H9 (cell line): ENCODE measurements around the gene KLF16. TPM values are rescaled to one million over a fixed set of nuclear protein-coding genes. Genes with fewer than 3 reads are reported as not detected.
A peak's percentile ranks its signal among the peaks of the same experiment; 100 is the strongest.

Source experiments
- DNase-seq: peaks from one replicate; pipeline ENCODE4 v3.0.0-alpha.2; 2017
- H2AFZ ChIP-seq: one replicate; pipeline ENCODE4 v1.6.1; 2013; ENCODE audit warnings: mild to moderate bottlenecking, low read length, control low read depth, moderate library complexity
- H2AK5ac ChIP-seq: 2 replicates; pipeline ENCODE4 v1.6.1; 2013; ENCODE audit warnings: low read length, control low read depth, mixed read lengths; ENCODE audit not compliant: insufficient read length
- H2BK120ac ChIP-seq: one replicate; pipeline ENCODE4 v1.6.1; 2013; ENCODE audit warnings: low read depth, mild to moderate bottlenecking, low read length, control low read depth, inconsistent platforms; ENCODE audit not compliant: poor library complexity, severe bottlenecking
- H2BK12ac ChIP-seq: 2 replicates; pipeline ENCODE4 v1.6.1; 2013; ENCODE audit warnings: low read length, control low read depth, mixed read lengths, low read depth; ENCODE audit not compliant: insufficient read length
- H2BK15ac ChIP-seq: 2 replicates; pipeline ENCODE4 v1.6.1; 2013; ENCODE audit warnings: low read depth, low read length, control low read depth
- H2BK20ac ChIP-seq: one replicate; pipeline ENCODE4 v1.6.1; 2013; ENCODE audit warnings: low read depth, mild to moderate bottlenecking, low read length, control low read depth, inconsistent platforms; ENCODE audit not compliant: poor library complexity, severe bottlenecking
- H2BK5ac ChIP-seq: 2 replicates; pipeline ENCODE4 v1.6.1; 2013; ENCODE audit warnings: low read length, control low read depth, mixed read lengths; ENCODE audit not compliant: insufficient read length
- H3K14ac ChIP-seq: 2 replicates; pipeline ENCODE4 v1.6.1; 2013; ENCODE audit warnings: low read length, control low read depth; ENCODE audit not compliant: insufficient read depth
- H3K18ac ChIP-seq: 2 replicates; pipeline ENCODE4 v1.6.1; 2013; ENCODE audit warnings: low read depth, mild to moderate bottlenecking, mixed read lengths, low read length, control low read depth; ENCODE audit not compliant: insufficient read length
- H3K23ac ChIP-seq: 2 replicates; pipeline ENCODE4 v1.6.1; 2013; ENCODE audit warnings: low read length, control low read depth, mixed read lengths, low read depth; ENCODE audit not compliant: insufficient read length
- H3K23me2 ChIP-seq: 2 replicates; pipeline ENCODE4 v1.6.1; 2013; ENCODE audit warnings: low read depth, mild to moderate bottlenecking, mixed read lengths, low read length, control low read depth; ENCODE audit not compliant: insufficient read length, poor library complexity, severe bottlenecking
- H3K27ac ChIP-seq: 2 replicates; pipeline ENCODE4 v1.5.1; 2013; ENCODE audit warnings: low read length, control low read depth, mixed read lengths, low read depth; ENCODE audit not compliant: insufficient read length
- H3K27me3 ChIP-seq: 2 replicates; pipeline ENCODE4 v1.6.1; 2013; ENCODE audit warnings: low read length, control low read depth, inconsistent platforms; ENCODE audit not compliant: insufficient read depth
- H3K4ac ChIP-seq: 2 replicates; pipeline ENCODE4 v1.6.1; 2013; ENCODE audit warnings: low read depth, mild to moderate bottlenecking, control low read depth, inconsistent platforms, low read length, moderate library complexity
- H3K4me1 ChIP-seq: 2 replicates; pipeline ENCODE4 v1.6.1; 2013; ENCODE audit warnings: low read length, control low read depth, inconsistent platforms; ENCODE audit not compliant: insufficient read depth
- H3K4me2 ChIP-seq: 2 replicates; pipeline ENCODE4 v1.6.1; 2013; ENCODE audit warnings: low read length, control low read depth, mixed read lengths; ENCODE audit not compliant: insufficient read length, insufficient read depth
- H3K56ac ChIP-seq: 2 replicates; pipeline ENCODE4 v1.6.1; 2013; ENCODE audit warnings: low read depth, mild to moderate bottlenecking, mixed read lengths, low read length, control low read depth; ENCODE audit not compliant: insufficient read length
- H3K79me1 ChIP-seq: 2 replicates; pipeline ENCODE4 v1.6.1; 2013; ENCODE audit warnings: low read depth, mild to moderate bottlenecking, moderate library complexity, low read length, control low read depth, inconsistent platforms; ENCODE audit not compliant: insufficient read depth, poor library complexity, severe bottlenecking
- H3K79me2 ChIP-seq: 2 replicates; pipeline ENCODE4 v1.6.1; 2013; ENCODE audit warnings: low read length, control low read depth, inconsistent platforms; ENCODE audit not compliant: insufficient read depth
- H3K9ac ChIP-seq: 2 replicates; pipeline ENCODE4 v1.6.1; 2013; ENCODE audit warnings: low read length, control low read depth, mixed read lengths; ENCODE audit not compliant: insufficient read length; ENCODE audit errors: extremely low read depth
- H3K9me3 ChIP-seq: one replicate; pipeline ENCODE4 v1.6.1; 2013; ENCODE audit warnings: low read depth, low read length, inconsistent platforms; ENCODE audit not compliant: control insufficient read depth
- H3T11ph ChIP-seq: one replicate; pipeline ENCODE4 v1.6.1; 2013; ENCODE audit warnings: mild to moderate bottlenecking, low read length, control low read depth, inconsistent platforms
- H4K20me1 ChIP-seq: one replicate; pipeline ENCODE4 v1.6.1; 2013; ENCODE audit not compliant: control insufficient read depth, insufficient read length, insufficient read depth
- H4K5ac ChIP-seq: 2 replicates; pipeline ENCODE4 v1.6.1; 2013; ENCODE audit warnings: low read depth, mild to moderate bottlenecking, mixed read lengths, low read length, control low read depth; ENCODE audit not compliant: insufficient read length
- H4K8ac ChIP-seq: replicated peaks from 2 replicates; pipeline ENCODE4 v1.6.1; 2013; ENCODE audit warnings: low read length, control low read depth, mixed read lengths, low read depth; ENCODE audit not compliant: insufficient read length
- H4K91ac ChIP-seq: 2 replicates; pipeline ENCODE4 v1.6.1; 2013; ENCODE audit warnings: low read depth, mild to moderate bottlenecking, moderate library complexity, mixed read lengths, low read length, control low read depth; ENCODE audit not compliant: insufficient read length
- H3K27ac Mint-ChIP-seq, 3 experiments: 2 replicates in 2 of 3; 3 replicates in 1 of 3; pipeline ENCODE4 v1.8.0; 2020 to 2021; ENCODE audit warnings: mixed read lengths in 3 of 3, mild to moderate bottlenecking in 1 of 3, moderate library complexity in 1 of 3
- H3K27me3 Mint-ChIP-seq: 2 replicates; pipeline ENCODE4 v1.8.0; 2021; ENCODE audit warnings: low read depth, mild to moderate bottlenecking, moderate library complexity, mixed read lengths
- H3K36me3 Mint-ChIP-seq, 3 experiments: 2 replicates in 2 of 3; 3 replicates in 1 of 3; pipeline ENCODE4 v1.8.0; 2020 to 2021; ENCODE audit warnings: low read depth in 3 of 3, mixed read lengths in 3 of 3; ENCODE audit not compliant: insufficient read depth in 1 of 3
- H3K4me1 Mint-ChIP-seq, 2 experiments: 2 replicates each; pipeline ENCODE4 v1.8.0; 2020; ENCODE audit warnings: mixed read lengths in 2 of 2
- H3K4me3 Mint-ChIP-seq, 2 experiments: 2 replicates in 1 of 2; 3 replicates in 1 of 2; pipeline ENCODE4 v1.8.0; 2020 to 2021; ENCODE audit warnings: mild to moderate bottlenecking in 2 of 2, mixed read lengths in 2 of 2, moderate library complexity in 1 of 2
- H3K9me3 Mint-ChIP-seq, 2 experiments: 2 replicates in 1 of 2; 3 replicates in 1 of 2; pipeline ENCODE4 v1.8.0; 2020; ENCODE audit warnings: mild to moderate bottlenecking in 2 of 2, mixed read lengths in 2 of 2, moderate library complexity in 1 of 2
- WGBS: extraction: QIAGEN DNeasy Blood & Tissue Kit; methylation state at CpG from one replicate; pipeline ENCODE4 v1.1.7; 2013; ENCODE audit warnings: missing lambda C conversion rate, low lambda C conversion rate, mixed read lengths; ENCODE audit not compliant: insufficient read length; ENCODE audit errors: extremely low coverage; 5-methylcytosine and 5-hydroxymethylcytosine counted together
- total RNA-seq: library from RNA; stranded (reverse); gene quantifications from 2 replicates; pipeline ENCODE4 v1.2.1, GENCODE V29; 2021
- TF ChIP-seq, protein P1 (sequence below): fragments of 200-600 bp; sonication (generic); conservative IDR thresholded peaks from 3 replicates; pipeline ENCODE4 v1.8.0; 2021; ENCODE audit warnings: antibody characterized with exemption, mild to moderate bottlenecking

The KLF16 gene
- total RNA-seq, 1 experiment from 2014 or later, result 66.8 TPM

DNA sequence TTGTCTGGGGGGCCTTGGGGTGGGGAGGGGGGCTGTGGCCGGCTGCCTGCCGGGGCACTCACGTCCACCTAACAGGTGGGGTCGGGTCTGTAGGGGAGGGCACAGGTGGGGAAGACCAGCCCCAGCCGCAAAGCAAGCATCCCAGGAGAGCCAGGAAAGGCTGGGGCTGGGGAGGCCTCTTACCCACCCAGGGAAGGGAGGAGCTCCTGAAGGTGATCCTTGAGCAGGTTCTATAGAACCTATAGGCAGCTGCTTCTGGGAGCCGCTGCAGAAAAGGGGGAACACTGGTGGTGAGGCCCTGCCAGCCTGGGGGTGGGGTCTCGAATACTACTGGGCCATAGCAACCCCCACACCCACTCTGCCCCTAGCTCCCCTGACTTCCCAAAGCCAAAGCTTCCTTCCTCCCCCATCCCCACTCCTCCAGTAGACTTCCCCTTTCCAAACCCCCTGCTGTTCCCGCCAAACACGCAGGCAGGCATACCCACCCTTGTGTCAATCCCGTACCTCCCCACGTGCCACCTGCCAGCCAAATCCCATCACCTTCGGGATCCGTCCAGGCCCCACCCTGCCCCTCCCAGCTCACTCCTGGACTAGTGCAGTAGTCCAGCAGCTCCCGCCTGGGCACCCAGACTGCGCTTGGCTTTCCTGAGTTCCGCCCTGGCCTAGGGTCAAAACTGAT, 5.6 kb downstream of the KLF16 start:
- Histone ChIP-seq H4K5ac (no peak overlapping the region), H2BK12ac (no peak overlapping the region), H3K9me3 (no peaks in the 10 kb centered on the region), H2AK5ac (no peak overlapping the region), H3K79me1 (peaks cover 14% of the 10 kb centered on the region), H3K27me3 (no peaks in the 10 kb centered on the region; the same call in 1 of the 2 replicates), H3K23me2 (peaks cover 20% of the 10 kb centered on the region), H3T11ph (no peak overlapping the region), H3K56ac (no peak overlapping the region), H3K4me2 (peak overlapping the region; percentile 35), H3K27ac (no peak overlapping the region), H3K9ac (no peak overlapping the region), H3K4me1 (peaks cover 7% of the 10 kb centered on the region; the same call in 1 of the 2 replicates), H2BK120ac (no peak overlapping the region), H3K18ac (no peak overlapping the region), H3K23ac (no peak overlapping the region), H2BK15ac (no peak overlapping the region), H3K14ac (no peak overlapping the region; the same call in 1 of the 2 replicates), H4K20me1 (no peaks in the 10 kb centered on the region), H4K8ac (no peak overlapping the region), H2BK20ac (no peak overlapping the region), H2BK5ac (no peak overlapping the region), H2AFZ (no peak overlapping the region), H4K91ac (no peak overlapping the region), H3K79me2 (peaks cover 36% of the 10 kb centered on the region; the same call in 1 of the 2 replicates), H3K4ac (no peak overlapping the region)
- TF ChIP-seq, protein P1, sequence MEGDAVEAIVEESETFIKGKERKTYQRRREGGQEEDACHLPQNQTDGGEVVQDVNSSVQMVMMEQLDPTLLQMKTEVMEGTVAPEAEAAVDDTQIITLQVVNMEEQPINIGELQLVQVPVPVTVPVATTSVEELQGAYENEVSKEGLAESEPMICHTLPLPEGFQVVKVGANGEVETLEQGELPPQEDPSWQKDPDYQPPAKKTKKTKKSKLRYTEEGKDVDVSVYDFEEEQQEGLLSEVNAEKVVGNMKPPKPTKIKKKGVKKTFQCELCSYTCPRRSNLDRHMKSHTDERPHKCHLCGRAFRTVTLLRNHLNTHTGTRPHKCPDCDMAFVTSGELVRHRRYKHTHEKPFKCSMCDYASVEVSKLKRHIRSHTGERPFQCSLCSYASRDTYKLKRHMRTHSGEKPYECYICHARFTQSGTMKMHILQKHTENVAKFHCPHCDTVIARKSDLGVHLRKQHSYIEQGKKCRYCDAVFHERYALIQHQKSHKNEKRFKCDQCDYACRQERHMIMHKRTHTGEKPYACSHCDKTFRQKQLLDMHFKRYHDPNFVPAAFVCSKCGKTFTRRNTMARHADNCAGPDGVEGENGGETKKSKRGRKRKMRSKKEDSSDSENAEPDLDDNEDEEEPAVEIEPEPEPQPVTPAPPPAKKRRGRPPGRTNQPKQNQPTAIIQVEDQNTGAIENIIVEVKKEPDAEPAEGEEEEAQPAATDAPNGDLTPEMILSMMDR, result no peak
- DNase-seq, result no peak
- H3K9me3 Mint-ChIP-seq, result no peaks in the 10 kb centered on the region; a peak in 1 of 5 replicates
- H3K4me1 Mint-ChIP-seq, result peaks cover 43 to 72% of the 10 kb centered on the region in 2 experiments
- H3K27me3 Mint-ChIP-seq, result peaks cover 6% of the 10 kb centered on the region
- peak overlapping the region; percentile 38 to 68; a peak in 4 of 5 replicates for H3K4me3 Mint-ChIP-seq
- no peak overlapping the region for H3K27ac Mint-ChIP-seq
- peaks cover 0 to 4% (median 0%) of the 10 kb centered on the region in 3 experiments; a peak in 2 of 7 replicates for H3K36me3 Mint-ChIP-seq
- WGBS, result no CpG with 5 or more reads among the region's 16 CpGs
